A673 (cell line): ENCODE data around the gene LARGE1.

ENCODE experiments used
- CTCF ChIP-seq: fragments of 300-800, 200-600 bp; sonication (generic); conservative IDR thresholded peaks from 2 replicates; pipeline ENCODE4 v1.5.1; 2017; ENCODE audit warnings: low read depth, mild to moderate bottlenecking, antibody characterized with exemption, low read length, moderate library complexity, mixed read lengths
- EZH2 ChIP-seq: fragments of 200-600 bp; sonication (generic); IDR thresholded peaks from 2 replicates; pipeline ENCODE4 v1.6.1; 2017; ENCODE audit warnings: borderline replicate concordance, low read depth, mild to moderate bottlenecking, mixed read lengths, antibody characterized with exemption, low read length; ENCODE audit not compliant: poor library complexity, severe bottlenecking

GRCh38 chr22:33409079-33409478 lies 511.2 kb downstream of the LARGE1 start:
- TF ChIP-seq CTCF = no peak
- no peak for TF ChIP-seq EZH2
